ENCODE measurements around the gene FSIP2.

The FSIP2 gene

GRCh38 chr2:185757356-185757755 is 18.8 kb downstream of the FSIP2 start:
- no peak for DNase-seq
- no peak overlapping the region for H3K9ac ChIP-seq (ENCODE audit: low read length)

DNA sequence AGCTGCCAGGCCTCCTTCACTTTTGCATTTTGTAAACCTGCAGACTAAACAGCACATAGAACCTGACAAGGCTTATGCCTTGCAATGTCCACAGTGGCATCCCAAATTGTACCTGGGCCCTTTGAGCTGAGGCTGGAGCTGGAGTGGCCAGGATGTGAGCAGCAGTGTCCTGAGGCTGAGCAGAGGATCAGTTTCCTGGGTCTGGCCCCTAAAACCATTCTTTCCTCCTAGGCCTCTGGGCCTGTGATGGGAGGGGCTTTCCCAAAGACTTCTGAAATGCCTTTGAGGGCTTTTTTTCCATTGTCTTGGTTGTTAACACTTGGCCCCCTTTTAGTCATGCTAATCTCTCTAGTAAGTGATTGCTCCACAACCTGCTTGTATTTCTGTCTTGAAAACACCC is 32.8 kb downstream of the FSIP2 start:
- DNase-seq = no peak
- Histone ChIP-seq H2AK5ac (ENCODE audit: low read length) (no peak overlapping the region), H2BK120ac (ENCODE audit: insufficient read depth, low read length, poor library complexity) (no peak overlapping the region), H3K27ac (ENCODE audit: low read depth, low read length) (no peak overlapping the region), H3K18ac (ENCODE audit: low read length) (no peak overlapping the region), H2AFZ (ENCODE audit: insufficient read depth, low read length, poor library complexity) (no peak overlapping the region), H3K23ac (ENCODE audit: low read length) (no peak overlapping the region), H3K4me3 (ENCODE audit: low read depth, low read length) (no peak overlapping the region), H4K8ac (ENCODE audit: low read depth, low read length) (no peak overlapping the region), H3K4me1 (ENCODE audit: control insufficient read depth in 1 of 2, insufficient read depth in 2 of 2, low read length in 2 of 2) (no peaks in the 10 kb centered on the region), H3K36me3 (ENCODE audit: control insufficient read depth in 1 of 2, insufficient read depth in 2 of 2, low read length in 2 of 2) (peaks cover 2 to 6% of the 10 kb centered on the region in 2 experiments), H3K9me3 (ENCODE audit: insufficient read depth, low read depth, low read length) (peaks cover 10% of the 10 kb centered on the region), H3K4me2 (ENCODE audit: low read length) (no peak overlapping the region), H3K27me3 (ENCODE audit: insufficient read depth, low read length) (no peaks in the 10 kb centered on the region), H2BK5ac (ENCODE audit: low read depth, low read length, poor library complexity) (no peak overlapping the region), H4K91ac (ENCODE audit: low read depth, low read length) (no peak overlapping the region), H2BK12ac (ENCODE audit: low read length) (no peak overlapping the region), H3K14ac (ENCODE audit: low read length) (no peak overlapping the region), H3K4ac (ENCODE audit: low read depth, low read length) (no peak overlapping the region), H4K12ac (ENCODE audit: low read depth, low read length) (no peak overlapping the region), H3K9ac (ENCODE audit: low read length) (no peak overlapping the region), H3K79me2 (ENCODE audit: control insufficient read depth, insufficient read depth, low read length, poor library complexity) (no peaks in the 10 kb centered on the region), H3K79me1 (ENCODE audit: low read length) (no peaks in the 10 kb centered on the region)

More at GRCh38 chr2:185757356-185757755, 18.8 kb downstream of the FSIP2 start:
- Histone ChIP-seq H4K91ac (ENCODE audit: low read depth, low read length) (no peak overlapping the region), H3K79me1 (ENCODE audit: low read length) (no peaks in the 10 kb centered on the region), H3K27me3 (ENCODE audit: insufficient read depth, low read length) (no peaks in the 10 kb centered on the region), H3K23ac (ENCODE audit: low read length) (no peak overlapping the region), H2BK5ac (ENCODE audit: low read depth, low read length, poor library complexity) (no peak overlapping the region), H3K79me2 (ENCODE audit: control insufficient read depth, insufficient read depth, low read length, poor library complexity) (no peaks in the 10 kb centered on the region), H3K18ac (ENCODE audit: low read length) (no peak overlapping the region), H2BK120ac (ENCODE audit: insufficient read depth, low read length, poor library complexity) (no peak overlapping the region), H3K27ac (ENCODE audit: low read depth, low read length) (no peak overlapping the region), H3K4me1 (ENCODE audit: control insufficient read depth in 1 of 2, insufficient read depth in 2 of 2, low read length in 2 of 2) (no peaks in the 10 kb centered on the region), H3K36me3 (ENCODE audit: control insufficient read depth in 1 of 2, insufficient read depth in 2 of 2, low read length in 2 of 2) (no peaks in the 10 kb centered on the region), H2BK12ac (ENCODE audit: low read length) (no peak overlapping the region), H3K4me3 (ENCODE audit: low read depth, low read length) (no peak overlapping the region), H2AK5ac (ENCODE audit: low read length) (no peak overlapping the region), H3K4me2 (ENCODE audit: low read length) (no peak overlapping the region), H2AFZ (ENCODE audit: insufficient read depth, low read length, poor library complexity) (no peak overlapping the region), H4K8ac (ENCODE audit: low read depth, low read length) (no peak overlapping the region), H3K4ac (ENCODE audit: low read depth, low read length) (no peak overlapping the region), H3K9me3 (ENCODE audit: insufficient read depth, low read depth, low read length) (no peaks in the 10 kb centered on the region), H4K12ac (ENCODE audit: low read depth, low read length) (no peak overlapping the region), H3K14ac (ENCODE audit: low read length) (no peak overlapping the region)

DNA sequence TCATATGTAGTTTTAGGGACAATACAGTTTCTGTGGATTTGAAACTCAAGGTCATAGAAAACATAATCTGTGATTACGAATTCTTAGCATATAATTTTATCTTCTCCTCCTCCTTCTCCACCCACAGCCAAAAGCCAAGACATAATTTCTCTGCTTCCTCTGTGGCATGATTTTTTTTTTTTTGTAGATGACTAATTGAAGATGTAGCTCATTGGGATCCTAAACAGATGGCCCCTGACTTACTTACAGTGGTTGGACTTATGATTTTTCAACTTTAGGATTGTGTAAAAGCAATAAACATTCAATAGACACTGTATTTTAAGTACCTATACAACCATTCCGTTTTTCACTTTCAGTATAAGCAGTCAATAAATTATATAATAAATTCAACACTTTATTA is 42.3 kb downstream of the FSIP2 start:
- no peak overlapping the region for H3K9ac ChIP-seq (ENCODE audit: low read length)
- H3K4me1 ChIP-seq (ENCODE audit: control insufficient read depth in 1 of 2, insufficient read depth in 2 of 2, low read length in 2 of 2) = no peaks in the 10 kb centered on the region
- no peak overlapping the region for H3K4me3 ChIP-seq (ENCODE audit: low read depth, low read length)
- H3K14ac ChIP-seq (ENCODE audit: low read length) = no peak overlapping the region
- no peak overlapping the region for H2BK120ac ChIP-seq (ENCODE audit: insufficient read depth, low read length, poor library complexity)
- no peak overlapping the region for H3K4ac ChIP-seq (ENCODE audit: low read depth, low read length)
- H2BK5ac ChIP-seq (ENCODE audit: low read depth, low read length, poor library complexity) = no peak overlapping the region
- no peak overlapping the region for H4K8ac ChIP-seq (ENCODE audit: low read depth, low read length)
- no peak overlapping the region for H3K27ac ChIP-seq (ENCODE audit: low read depth, low read length)
- DNase-seq = no peak
- WGBS (ENCODE audit: extremely low coverage, insufficient coverage, insufficient read length) = no CpG with 5 or more reads among the region's 2 CpGs
- H3K9me3 ChIP-seq (ENCODE audit: insufficient read depth, low read depth, low read length) = no peaks in the 10 kb centered on the region
- H2AK5ac ChIP-seq (ENCODE audit: low read length) = no peak overlapping the region
- H3K18ac ChIP-seq (ENCODE audit: low read length) = no peak overlapping the region
- no peak overlapping the region for H2AFZ ChIP-seq (ENCODE audit: insufficient read depth, low read length, poor library complexity)
- no peak overlapping the region for H3K4me2 ChIP-seq (ENCODE audit: low read length)
- no peaks in the 10 kb centered on the region for H3K79me1 ChIP-seq (ENCODE audit: low read length)
- H4K12ac ChIP-seq (ENCODE audit: low read depth, low read length) = no peak overlapping the region
- no peaks in the 10 kb centered on the region for H3K27me3 ChIP-seq (ENCODE audit: insufficient read depth, low read length)
- no peak overlapping the region for H4K91ac ChIP-seq (ENCODE audit: low read depth, low read length)
- no peaks in the 10 kb centered on the region for H3K79me2 ChIP-seq (ENCODE audit: control insufficient read depth, insufficient read depth, low read length, poor library complexity)
- H3K23ac ChIP-seq (ENCODE audit: low read length) = no peak overlapping the region
- no peaks in the 10 kb centered on the region for H3K36me3 ChIP-seq (ENCODE audit: control insufficient read depth in 1 of 2, insufficient read depth in 2 of 2, low read length in 2 of 2)
- no peak overlapping the region for H2BK12ac ChIP-seq (ENCODE audit: low read length)

- no peak overlapping the region for H4K8ac ChIP-seq (ENCODE audit: low read depth, low read length)
- no peak overlapping the region for H2AFZ ChIP-seq (ENCODE audit: insufficient read depth, low read length, poor library complexity)
- no peak overlapping the region for H3K4ac ChIP-seq (ENCODE audit: low read depth, low read length)
- no peak overlapping the region for H3K14ac ChIP-seq (ENCODE audit: low read length)
- H3K27ac ChIP-seq (ENCODE audit: low read depth, low read length) = no peak overlapping the region
- no peak overlapping the region for H3K4me2 ChIP-seq (ENCODE audit: low read length)
- no peak overlapping the region for H2BK12ac ChIP-seq (ENCODE audit: low read length)
- H3K36me3 ChIP-seq (ENCODE audit: control insufficient read depth in 1 of 2, insufficient read depth in 2 of 2, low read length in 2 of 2) = no peaks in the 10 kb centered on the region
- no peaks in the 10 kb centered on the region for H3K79me2 ChIP-seq (ENCODE audit: control insufficient read depth, insufficient read depth, low read length, poor library complexity)
- no peak overlapping the region for H3K18ac ChIP-seq (ENCODE audit: low read length)
- H3K4me3 ChIP-seq (ENCODE audit: low read depth, low read length) = no peak overlapping the region
- no peak overlapping the region for H2BK120ac ChIP-seq (ENCODE audit: insufficient read depth, low read length, poor library complexity)
- no peak overlapping the region for H2AK5ac ChIP-seq (ENCODE audit: low read length)
- no CpG with 5 or more reads among the region's 4 CpGs for WGBS (ENCODE audit: extremely low coverage, insufficient coverage, insufficient read length)
- no peaks in the 10 kb centered on the region for H3K4me1 ChIP-seq (ENCODE audit: control insufficient read depth in 1 of 2, insufficient read depth in 2 of 2, low read length in 2 of 2)
- DNase-seq = no peak
- H3K79me1 ChIP-seq (ENCODE audit: low read length) = no peaks in the 10 kb centered on the region
- no peak overlapping the region for H3K23ac ChIP-seq (ENCODE audit: low read length)
- H3K27me3 ChIP-seq (ENCODE audit: insufficient read depth, low read length) = no peaks in the 10 kb centered on the region
- H3K9me3 ChIP-seq (ENCODE audit: insufficient read depth, low read depth, low read length) = no peaks in the 10 kb centered on the region
- H4K91ac ChIP-seq (ENCODE audit: low read depth, low read length) = no peak overlapping the region
- no peak overlapping the region for H3K9ac ChIP-seq (ENCODE audit: low read length)
- no peak overlapping the region for H2BK5ac ChIP-seq (ENCODE audit: low read depth, low read length, poor library complexity)
- no peak overlapping the region for H4K12ac ChIP-seq (ENCODE audit: low read depth, low read length)
Measured at GRCh38 chr2:185782223-185782769, 43.7 kb downstream of the FSIP2 start.
